Stimulated activated CD8-positive, alpha-beta memory T cell treated with anti-CD3 and anti-CD28 coated beads, Interleukin-15, amount 100 ng/mL, for 48 hours (primary cell): Measurements from ENCODE around the gene APOBEC3B.
"Not testable (repeated sequence)": the region's sequence is repeated elsewhere in the genome, so short reads cannot be mapped to it uniquely, and the experiment has no call there.

Experiments
- DNase-seq, 2 donors: peaks; one replicate each; pipeline ENCODE4 v3.0.0-alpha.2; 2020; ENCODE audit warnings: low read depth in 2 of 2

The APOBEC3B gene

DNA sequence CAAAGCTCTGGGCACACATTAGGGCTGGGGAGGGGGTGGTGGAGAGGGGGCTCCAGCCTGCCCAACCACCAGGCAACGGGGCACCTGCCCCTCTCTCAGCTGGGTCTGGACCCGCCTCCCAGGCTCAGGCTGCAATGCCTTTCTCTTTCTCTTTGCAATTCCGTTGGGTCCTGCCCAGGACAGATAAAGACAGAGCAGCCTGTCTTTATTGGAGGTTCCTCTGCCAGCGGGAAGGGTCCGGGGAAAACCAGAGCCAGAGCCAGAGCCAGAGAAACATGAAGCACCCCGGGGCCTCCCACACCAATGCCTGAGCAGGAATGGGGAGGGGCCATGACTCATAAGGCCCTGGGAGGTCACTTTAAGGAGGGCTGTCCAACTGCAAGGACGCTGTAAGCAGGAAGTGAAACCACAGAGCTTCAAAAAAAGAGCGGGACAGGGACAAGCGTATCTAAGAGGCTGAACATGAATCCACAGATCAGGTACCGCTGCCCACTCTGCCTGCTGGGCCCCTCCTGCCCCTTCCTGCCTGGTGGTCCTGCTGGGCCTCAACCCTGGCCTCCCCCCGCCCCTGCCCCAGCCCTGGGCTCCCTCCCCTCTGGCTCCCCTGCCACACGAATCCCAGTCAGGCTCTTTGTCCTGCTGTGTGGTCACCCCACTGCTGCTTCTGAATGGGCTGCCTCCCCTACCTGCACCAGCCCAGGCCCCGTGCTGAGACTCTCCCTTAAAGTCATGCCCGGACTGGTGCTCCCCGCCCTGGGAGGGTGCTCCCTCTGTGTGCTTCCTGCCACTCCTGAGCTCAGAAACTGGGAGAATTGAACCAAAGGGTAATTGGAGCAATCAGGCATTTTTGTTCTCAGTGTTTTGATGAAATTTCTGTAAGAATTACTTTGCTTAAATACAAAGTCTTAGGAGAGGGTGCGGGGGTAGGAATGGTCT lies at the start of gene APOBEC3B:
TSS of gene APOBEC3B (plus strand) at position 356 of the 936 bp plus-strand sequence. CDS start at position 463, 107 bp downstream.
- DNase-seq: peak; percentile 60 to 61

- DNase-seq: no peak
These were observed 47.1 kb upstream of the APOBEC3B start for GRCh38 chr22:38935023-38935422.

DNA sequence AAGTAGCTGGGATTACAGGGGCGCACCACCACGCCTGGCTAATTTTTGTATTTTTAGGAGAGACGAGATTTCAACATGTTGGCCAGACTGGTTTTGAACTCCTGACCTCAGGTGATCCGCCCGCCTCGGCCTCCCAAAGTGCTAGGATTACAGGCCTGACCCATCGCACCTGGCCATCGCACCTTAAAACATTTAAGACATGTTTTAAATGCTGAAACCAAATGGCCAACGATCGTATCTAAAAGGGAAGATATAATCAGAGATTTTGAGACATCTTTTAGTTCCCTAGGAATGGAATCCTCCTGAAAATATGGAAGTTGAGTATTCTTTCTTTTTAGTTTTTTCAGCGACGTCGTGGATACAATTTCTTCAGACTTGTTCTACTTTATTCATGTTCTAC lies 46.5 kb upstream of the APOBEC3B start:
- no peak for DNase-seq

DNA sequence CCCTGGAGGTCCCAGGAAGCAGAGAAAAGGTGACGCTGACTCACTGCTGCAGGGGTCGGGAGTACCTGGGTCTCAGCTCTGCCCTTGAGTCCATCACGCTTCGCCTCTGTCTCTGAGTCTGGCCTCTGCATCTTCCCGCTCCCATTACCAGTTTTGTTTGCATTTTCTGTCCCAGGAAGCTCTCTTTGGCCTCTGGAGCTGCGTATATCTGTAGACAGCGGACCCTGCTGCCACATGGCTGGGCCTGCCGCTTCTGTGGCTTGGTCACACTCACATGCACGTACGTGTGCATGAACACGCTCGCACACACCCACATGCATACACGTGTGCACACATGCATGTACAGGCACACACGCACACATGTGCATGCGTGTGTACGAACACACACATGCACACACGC lies 45.6 kb upstream of the APOBEC3B start:
- no peak for DNase-seq

- no peak for DNase-seq
These were observed 45.1 kb upstream of the APOBEC3B start for GRCh38 chr22:38937036-38937435.

DNA sequence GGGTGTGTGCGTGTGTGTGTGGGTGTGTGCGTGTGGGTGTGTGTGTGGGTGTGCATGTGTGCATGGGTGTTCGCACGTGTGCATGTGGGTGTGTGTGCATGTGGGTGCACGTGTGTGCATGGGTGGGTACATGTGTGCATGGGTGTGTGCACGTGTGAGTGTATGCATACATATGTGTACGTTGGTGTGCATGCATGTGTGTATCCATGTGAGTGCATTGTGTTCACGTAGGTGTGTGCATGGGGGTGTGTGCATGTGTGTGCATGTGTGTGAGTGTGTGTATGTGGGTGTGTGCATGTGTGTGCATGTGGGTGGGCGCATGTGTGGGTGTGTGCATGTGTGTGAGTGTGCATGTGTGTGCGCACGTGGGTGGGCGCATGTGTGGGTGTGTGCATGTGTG lies 44.6 kb upstream of the APOBEC3B start:
- DNase-seq: no peak

DNA sequence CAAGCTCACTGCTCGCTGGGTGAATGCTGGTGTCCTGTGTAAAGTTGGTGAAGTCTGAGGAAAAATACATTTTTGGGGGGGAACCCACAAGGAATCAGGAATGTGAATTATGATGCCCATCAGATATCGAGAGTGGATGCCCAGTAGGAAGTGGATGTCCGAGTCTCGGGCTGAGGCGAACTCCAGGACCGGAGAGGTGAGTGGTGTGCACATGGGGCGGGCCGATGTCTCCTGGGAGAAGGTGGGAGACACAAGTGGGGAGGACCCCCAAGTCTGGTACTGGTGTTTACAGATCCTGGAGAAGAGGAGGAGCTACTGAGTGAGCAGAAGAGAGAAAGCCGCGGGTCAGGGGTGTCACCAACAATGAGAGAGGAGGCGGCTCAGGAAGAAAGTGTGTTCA lies 43.9 kb upstream of the APOBEC3B start:
- no peak for DNase-seq

DNA sequence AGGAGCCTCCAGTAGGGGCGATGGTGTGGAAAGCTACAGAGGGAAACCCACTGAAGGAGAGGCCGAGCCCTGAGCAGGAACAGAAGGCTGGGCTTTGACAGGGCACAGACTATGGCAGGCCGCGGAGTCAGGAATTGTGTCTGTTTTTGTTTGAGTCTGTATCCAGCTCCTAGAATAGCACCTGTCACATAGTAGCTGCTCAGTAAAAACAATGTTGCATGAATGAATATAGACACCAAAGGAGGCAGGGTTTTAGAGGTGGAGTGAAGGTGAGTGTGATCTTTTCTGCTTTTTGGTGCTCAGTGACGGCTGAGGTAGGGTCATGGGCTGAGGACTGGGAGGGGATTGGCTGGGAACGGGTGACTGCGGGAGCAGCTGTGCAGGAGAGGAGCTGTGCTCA lies 43.2 kb upstream of the APOBEC3B start:
- DNase-seq: no peak

GRCh38 chr22:38940811-38941384 lies 41.2 kb upstream of the APOBEC3B start:
- no peak for DNase-seq

DNA sequence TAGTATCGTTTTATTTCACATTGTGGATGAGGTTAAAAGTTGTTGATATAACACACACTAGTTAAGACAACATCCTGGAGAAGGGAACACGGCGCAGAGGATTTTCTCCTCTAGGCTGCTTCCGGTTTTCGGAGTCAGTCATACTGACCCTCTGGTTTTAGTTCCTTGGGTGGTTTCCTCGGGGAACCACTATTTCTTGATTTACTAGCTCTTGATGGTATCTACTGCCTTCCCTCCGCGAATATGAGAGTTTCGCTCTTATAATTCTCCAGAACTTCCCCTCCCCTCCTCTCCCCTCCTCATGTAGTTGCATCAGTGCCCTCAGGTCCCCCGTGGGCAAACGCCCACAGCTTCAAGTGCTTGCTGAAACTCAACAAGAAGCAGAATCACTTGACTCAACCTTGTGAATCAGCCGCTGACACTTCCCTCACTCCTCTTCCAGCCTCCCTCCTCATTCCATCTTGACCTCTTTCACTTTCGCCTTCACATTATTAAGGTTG lies 40.6 kb upstream of the APOBEC3B start:
- DNase-seq: peak; percentile 76 to 78

DNA sequence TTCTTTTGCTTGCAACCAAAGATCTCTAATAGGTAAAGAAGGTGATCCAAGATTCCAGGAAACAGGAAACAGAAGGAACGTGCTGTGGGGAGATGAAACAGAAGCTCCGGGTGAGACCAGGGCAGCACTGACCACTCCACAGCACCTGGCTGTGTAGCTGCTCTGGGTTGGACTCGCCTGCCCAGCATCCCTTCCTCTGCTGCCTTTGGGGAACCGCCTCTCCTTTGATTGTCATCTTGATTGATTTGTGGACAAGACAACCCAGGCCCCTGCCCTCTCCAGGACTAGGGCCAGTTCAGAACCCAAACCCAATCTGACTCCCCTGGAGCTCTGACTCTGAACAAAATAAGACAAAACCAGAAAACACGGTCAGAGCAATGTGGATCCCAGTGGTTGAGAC lies 39.4 kb upstream of the APOBEC3B start:
- no peak for DNase-seq

- DNase-seq: no peak
These were observed 38.9 kb upstream of the APOBEC3B start for GRCh38 chr22:38943201-38943600.

GRCh38 chr22:38943882-38944281 lies 38.3 kb upstream of the APOBEC3B start:
- no peak for DNase-seq

DNA sequence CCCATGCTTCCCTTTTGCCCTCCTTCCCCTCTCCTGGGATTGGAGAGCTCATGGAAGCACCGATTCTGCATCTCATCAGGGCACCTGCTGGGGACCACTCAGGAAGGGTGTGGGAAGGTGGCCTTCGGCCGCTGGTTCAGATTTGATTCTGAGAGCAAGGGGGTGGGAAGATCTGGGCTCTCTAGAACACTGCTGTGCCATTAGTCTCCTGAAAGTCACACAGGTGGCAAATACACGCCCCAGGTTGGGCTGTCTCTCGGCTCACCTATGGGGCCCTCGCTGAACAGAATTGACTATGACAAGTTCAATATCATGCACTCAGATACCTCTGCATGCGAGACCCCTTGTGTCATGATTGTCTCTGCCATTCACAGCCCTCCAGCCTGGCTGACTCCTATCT lies 37.5 kb upstream of the APOBEC3B start:
- no peak for DNase-seq

- DNase-seq: not testable (repeated sequence)
These were observed 36.3 kb upstream of the APOBEC3B start for GRCh38 chr22:38945706-38946338.

DNA sequence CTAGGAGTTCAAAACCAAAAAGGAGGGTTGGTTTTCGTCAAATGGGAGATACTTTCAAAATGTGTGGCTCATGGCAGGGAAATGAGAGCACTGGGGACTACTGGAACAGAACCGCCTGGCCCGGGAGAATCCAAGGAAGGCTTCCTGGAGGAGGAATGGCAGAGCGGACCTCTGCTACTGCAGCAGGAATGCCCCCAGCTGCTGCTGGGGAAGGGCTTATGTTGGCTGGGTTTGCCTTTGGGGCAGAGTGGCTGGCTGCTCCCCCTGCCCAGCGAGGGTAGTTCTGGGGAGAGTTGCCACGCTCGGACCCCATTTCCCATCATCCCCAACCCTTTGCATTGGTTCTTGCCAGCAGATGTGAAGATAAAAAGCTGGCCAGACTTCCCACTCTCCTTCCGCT lies 35.4 kb upstream of the APOBEC3B start:
- DNase-seq: no peak

- peak in 1 of 2 donors; percentile 43 for DNase-seq
These were observed 34.6 kb upstream of the APOBEC3B start for GRCh38 chr22:38947321-38948140.

- DNase-seq: no peak
These were observed 33.8 kb upstream of the APOBEC3B start for GRCh38 chr22:38948181-38948940.

DNA sequence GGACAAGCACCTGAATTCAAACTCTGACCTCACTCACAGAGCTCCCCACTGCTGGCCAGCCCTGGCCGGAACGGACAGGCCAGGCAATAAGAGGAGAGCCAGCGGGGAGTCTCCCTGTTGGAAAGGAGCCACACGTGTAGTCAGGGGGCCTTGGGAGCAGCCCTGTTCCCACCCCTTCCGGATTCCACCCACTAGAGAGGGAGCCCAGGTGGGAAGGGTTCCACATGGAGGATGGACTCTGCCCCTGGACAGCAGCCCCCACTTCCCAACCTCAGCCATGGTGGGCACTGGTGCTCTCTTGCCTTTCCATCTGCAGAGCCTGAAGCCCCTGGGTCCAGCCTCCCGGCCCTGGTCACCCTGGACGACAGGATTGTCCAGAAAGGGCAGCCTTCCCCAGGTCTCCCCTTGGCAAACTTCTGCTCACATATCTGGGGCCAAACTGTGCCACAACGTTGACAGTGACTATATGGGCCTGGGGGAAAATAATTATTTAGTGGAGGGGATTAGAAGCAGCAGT lies 32.2 kb upstream of the APOBEC3B start:
- DNase-seq: no peak

- DNase-seq: no peak
These were observed 31.4 kb upstream of the APOBEC3B start for GRCh38 chr22:38950527-38951295.
